ENCODE results near the gene PJVK.

PJVK gene

GRCh38 chr2:178498137-178498536, 47.0 kb downstream of the PJVK start:
- no peak overlapping the region for H3K27ac ChIP-seq
- TF ChIP-seq, protein P1, sequence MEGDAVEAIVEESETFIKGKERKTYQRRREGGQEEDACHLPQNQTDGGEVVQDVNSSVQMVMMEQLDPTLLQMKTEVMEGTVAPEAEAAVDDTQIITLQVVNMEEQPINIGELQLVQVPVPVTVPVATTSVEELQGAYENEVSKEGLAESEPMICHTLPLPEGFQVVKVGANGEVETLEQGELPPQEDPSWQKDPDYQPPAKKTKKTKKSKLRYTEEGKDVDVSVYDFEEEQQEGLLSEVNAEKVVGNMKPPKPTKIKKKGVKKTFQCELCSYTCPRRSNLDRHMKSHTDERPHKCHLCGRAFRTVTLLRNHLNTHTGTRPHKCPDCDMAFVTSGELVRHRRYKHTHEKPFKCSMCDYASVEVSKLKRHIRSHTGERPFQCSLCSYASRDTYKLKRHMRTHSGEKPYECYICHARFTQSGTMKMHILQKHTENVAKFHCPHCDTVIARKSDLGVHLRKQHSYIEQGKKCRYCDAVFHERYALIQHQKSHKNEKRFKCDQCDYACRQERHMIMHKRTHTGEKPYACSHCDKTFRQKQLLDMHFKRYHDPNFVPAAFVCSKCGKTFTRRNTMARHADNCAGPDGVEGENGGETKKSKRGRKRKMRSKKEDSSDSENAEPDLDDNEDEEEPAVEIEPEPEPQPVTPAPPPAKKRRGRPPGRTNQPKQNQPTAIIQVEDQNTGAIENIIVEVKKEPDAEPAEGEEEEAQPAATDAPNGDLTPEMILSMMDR (IDR thresholded peaks at IDR 0.05) = no peak
- no peak for TF ChIP-seq ZFX (IDR thresholded peaks at IDR 0.05; ENCODE audit: borderline replicate concordance)

GRCh38 chr2:178499640-178500039, 48.5 kb downstream of the PJVK start:
- H3K27ac ChIP-seq = no peak overlapping the region
- TF ChIP-seq, protein P1 (IDR thresholded peaks at IDR 0.05) = no peak
- TF ChIP-seq ZFX (IDR thresholded peaks at IDR 0.05; ENCODE audit: borderline replicate concordance) = no peak

DNA sequence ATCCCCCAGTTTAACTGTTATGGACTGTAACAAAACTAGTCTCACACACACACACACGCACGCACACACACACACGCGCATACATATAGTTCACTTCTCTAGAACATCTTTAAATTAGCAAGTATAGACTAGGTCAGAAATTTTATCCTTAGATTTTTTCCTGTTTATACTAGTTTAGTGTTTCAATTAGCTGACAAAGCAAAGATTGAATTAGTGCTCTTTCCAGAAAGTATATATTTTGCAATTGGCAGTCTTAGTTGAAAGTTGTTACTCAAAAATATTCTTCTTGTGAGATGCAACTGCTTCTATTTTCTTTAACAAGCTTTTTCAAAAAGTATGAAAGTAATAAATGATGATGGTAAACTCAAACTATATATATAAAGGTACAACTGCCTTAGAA, 51.6 kb downstream of the PJVK start:
- TF ChIP-seq, protein P1 (IDR thresholded peaks at IDR 0.05) = no peak
- no peak for TF ChIP-seq ZFX (IDR thresholded peaks at IDR 0.05; ENCODE audit: borderline replicate concordance)
- H3K27ac ChIP-seq = no peak overlapping the region

- TF ChIP-seq, protein P1 (IDR thresholded peaks at IDR 0.05) = no peak
- no peak for TF ChIP-seq ZFX (IDR thresholded peaks at IDR 0.05; ENCODE audit: borderline replicate concordance)
- H3K27ac ChIP-seq = no peak overlapping the region
Measured at GRCh38 chr2:178506101-178506500, 54.9 kb downstream of the PJVK start.

GRCh38 chr2:178506524-178506923, 55.3 kb downstream of the PJVK start:
- TF ChIP-seq ZFX (IDR thresholded peaks at IDR 0.05; ENCODE audit: borderline replicate concordance) = no peak
- TF ChIP-seq, protein P1 (IDR thresholded peaks at IDR 0.05) = no peak
- no peak overlapping the region for H3K27ac ChIP-seq

GRCh38 chr2:178506949-178507348, 55.8 kb downstream of the PJVK start:
- H3K27ac ChIP-seq = no peak overlapping the region
- TF ChIP-seq ZFX (IDR thresholded peaks at IDR 0.05; ENCODE audit: borderline replicate concordance) = no peak
- TF ChIP-seq, protein P1 (IDR thresholded peaks at IDR 0.05) = no peak

- TF ChIP-seq ZFX (IDR thresholded peaks at IDR 0.05; ENCODE audit: borderline replicate concordance) = no peak
- TF ChIP-seq, protein P1 (IDR thresholded peaks at IDR 0.05) = no peak
- H3K27ac ChIP-seq = no peak overlapping the region
Measured at GRCh38 chr2:178508646-178509045, 57.5 kb downstream of the PJVK start.

Measured in 22Rv1 (cell line).